Ramos (cell line): ENCODE measurements around the gene SLC25A39.

Experiments
- in situ Hi-C: fragments of 300-500 bp; cut with MboI; formaldehyde crosslinking; loops from one replicate; pipeline ENCODE4 v1.14.3; 2022; ENCODE audit warnings: low sequenced_read_pairs; ENCODE audit not compliant: unreplicated experiment

Gene SLC25A39

DNA sequence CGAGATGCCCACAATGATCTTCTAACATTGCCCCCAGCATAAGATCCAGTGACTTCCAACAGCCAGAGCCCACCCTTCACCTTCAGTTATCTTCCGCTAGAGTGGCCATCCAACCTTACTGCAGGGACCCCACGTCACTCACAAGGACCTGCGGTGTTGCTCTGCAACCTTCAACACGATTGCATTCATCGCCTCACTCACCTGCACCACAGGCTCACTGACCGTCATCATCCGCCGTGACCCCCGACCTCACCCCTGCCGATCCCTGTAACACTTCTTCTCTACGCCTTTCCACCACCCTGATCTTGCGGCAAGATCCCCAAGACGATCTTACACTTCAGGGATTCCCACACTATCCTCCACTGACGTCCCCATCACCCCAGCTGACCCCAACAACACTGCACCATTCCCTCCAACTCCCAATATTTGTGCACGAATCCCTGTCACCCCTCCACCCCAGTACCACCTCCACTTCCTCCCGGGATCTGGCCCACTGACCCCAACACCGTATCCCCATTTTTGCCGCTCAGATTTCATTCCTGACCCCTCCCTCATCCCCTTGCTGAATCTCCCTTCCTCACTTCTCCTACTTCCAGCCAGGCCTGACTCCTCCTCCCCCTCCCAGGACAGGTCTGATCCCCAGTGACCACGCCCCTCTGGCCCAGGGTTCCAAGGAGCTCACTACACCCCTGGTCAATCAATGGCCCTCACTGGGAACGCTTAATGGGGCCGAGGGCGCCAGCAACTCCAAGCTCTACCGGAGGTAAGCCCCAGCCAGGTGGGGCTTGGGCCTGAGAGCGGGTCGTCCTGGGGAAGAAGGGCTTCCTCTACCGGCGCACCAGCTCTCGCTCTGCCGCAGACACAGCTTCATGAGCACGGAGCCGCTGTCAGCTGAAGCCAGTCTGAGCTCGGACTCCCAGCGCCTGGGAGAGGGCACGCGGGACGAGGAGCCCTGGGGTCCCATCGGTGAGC lies 8.6 kb downstream of the SLC25A39 start:
- in situ Hi-C loops: no loop called here

DNA sequence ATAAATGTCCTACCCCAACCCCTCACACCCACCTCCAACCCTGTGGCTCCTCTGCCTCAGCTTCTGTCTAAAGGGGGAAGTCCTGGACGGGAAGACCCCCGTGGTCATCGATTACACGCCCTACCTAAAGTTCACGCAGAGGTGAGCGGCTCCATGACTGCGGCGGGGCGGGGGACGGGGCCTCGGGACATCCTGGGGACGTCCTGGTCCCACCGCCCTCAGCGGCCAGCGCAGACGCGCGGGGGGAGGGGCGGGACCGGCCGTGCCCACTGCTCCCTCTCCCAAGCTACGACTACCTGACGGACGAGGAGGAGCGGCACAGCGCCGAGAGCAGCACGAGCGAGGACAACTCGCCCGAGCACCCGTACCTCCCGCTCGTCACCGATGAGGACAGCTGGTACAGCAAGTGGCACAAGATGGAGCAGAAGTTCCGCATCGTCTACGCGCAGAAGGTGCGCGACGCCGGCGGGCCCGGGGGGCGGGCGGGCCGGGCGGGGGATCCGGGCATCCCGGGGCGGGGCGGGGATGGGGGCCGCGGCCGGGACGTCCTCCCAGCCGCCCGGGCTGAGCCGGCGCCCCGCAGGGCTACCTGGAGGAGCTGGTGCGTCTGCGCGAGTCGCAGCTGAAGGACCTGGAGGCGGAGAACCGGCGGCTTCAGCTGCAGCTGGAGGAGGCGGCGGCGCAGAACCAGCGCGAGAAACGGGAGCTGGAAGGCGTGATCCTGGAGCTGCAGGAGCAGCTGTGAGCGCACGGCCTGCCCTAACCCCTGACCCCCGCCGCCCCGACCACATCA lies 9.6 kb downstream of the SLC25A39 start:
- in situ Hi-C loops: no loop called here

DNA sequence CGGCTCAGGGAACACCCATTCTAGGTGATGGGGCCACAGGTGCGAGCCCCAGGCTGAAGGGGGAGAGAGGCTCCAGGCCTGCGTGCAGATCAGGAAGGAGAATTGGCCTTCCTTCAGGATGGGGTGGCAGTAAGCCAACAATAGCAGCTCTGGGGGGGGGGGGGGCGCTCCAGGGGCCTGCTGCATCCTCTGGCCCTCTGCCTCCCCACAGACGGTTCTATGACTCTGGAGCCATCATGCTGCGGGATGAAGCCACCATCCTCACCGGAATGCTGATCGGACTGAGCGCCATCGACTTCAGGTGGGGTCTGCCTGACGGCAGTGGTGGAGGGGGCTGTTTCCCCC lies 10.1 kb downstream of the SLC25A39 start:
- in situ Hi-C loops: no loop called here

DNA sequence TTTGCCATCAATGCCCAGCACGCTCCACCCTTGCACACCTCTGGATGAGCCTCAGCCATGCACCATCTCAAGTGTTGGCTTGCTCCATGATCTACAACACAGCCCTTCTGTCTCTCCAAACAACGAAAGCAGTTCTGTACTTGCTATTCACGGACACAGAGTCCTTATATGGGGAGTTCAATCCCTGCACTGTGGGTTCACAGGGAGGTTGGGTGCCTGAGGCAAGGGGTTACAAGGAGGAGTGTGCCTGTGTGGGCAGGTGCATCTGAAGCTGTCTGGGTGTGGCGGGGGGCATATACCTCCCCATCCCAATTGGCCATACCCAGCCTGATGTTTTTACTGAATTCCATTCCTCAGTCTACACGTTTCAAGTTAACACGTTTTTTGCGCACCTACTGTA lies 10.6 kb downstream of the SLC25A39 start:
- in situ Hi-C loops: no loop called here

DNA sequence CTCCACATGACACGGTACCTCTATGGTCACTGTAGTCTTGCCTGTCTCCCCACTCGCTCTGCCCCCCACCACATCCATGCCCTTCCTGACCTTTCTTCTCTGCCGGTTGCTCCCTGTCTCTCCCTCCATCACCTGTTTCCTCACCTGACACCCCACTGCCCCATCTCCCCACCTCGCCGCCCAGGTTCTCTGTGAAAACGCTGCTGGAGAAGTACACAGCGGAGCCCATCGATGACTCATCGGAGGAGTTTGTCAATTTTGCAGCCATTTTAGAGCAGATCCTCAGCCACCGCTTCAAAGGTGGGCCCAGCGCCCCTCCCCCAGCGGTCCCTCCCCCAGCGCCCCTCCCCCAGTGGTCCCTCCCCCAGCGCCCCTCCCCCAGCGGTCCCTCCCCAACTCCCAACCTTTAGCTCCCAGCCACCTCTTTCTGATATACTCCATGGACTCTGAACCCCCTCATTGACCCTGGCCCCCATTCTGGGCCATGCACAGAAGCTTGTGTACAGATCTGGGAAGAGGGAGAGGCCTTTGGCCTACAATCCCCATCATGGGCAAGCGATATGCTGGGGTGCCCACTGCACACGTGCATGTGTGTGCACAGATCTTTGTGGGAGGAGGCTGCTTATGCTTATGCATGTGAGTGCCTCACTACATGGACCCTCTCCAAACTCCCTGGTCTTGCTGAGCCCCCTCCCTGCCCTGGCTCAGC lies 12.1 kb downstream of the SLC25A39 start:
- in situ Hi-C loops: no loop called here

DNA sequence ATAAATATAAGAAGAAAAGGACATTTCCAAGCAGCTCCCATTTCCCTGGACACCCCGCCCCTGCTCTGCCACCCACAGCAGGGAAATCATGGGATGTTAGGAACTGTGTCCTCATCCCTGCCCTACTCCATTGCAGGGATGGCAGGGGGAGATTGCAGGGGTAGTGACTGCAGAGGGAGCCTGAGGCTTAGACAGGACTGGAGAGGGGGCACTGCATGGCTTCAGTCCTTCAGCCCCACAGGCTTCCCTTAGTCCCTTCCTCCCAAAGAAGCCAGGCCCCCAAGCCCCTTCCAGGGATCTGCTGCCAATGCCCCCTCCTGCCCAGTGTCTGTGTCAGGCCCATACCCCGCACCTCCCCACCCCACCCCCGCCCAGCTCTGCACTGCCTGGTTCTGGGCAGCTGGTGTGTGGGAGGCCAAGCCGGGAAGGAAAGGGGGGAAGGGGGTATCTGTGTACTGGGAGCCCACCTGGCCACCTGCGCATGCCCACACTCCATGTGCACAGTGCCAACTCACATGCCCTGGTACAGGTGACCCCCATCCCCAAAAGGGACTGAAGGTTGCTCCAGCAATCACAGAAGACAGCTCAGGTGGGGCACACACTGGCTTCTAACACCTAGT lies 13.0 kb downstream of the SLC25A39 start:
- in situ Hi-C loops: no loop called here

DNA sequence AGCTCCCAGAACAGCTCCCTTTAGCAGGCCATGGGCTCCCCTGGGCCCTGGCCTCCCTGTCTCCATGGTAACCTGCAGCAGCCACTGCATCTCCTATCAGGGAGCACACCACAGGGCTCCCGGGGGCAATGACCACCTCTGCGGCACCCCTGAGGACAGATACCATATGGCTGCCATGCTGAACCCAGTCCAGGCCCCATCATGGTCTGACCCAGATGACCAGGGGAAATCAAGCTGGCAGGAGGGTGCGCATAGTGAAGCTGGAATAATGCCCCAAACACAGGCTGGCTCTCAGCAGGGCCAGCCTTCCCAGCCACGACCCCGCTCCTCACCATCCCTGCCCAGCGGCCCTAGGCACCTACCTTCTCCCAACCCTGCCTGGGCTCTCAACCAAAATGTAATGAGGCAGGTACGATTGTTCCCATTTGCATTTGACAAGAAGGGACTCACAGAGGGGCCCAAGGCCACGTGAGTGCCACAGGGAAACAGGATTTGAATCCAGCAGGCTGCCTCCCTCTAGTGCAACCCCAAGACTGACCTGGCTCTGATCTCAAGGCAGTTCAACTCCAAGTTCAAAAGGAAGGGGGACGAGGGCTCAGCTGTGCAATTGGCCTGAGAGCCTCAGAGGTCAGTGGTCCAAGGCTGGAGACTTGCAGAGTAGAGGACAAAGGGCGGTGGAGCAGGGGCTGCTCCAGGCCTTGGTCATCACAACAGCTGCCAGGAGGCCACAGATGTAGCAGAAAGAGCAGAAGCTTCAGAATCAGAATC lies 13.8 kb downstream of the SLC25A39 start:
- in situ Hi-C loops: no loop called here

DNA sequence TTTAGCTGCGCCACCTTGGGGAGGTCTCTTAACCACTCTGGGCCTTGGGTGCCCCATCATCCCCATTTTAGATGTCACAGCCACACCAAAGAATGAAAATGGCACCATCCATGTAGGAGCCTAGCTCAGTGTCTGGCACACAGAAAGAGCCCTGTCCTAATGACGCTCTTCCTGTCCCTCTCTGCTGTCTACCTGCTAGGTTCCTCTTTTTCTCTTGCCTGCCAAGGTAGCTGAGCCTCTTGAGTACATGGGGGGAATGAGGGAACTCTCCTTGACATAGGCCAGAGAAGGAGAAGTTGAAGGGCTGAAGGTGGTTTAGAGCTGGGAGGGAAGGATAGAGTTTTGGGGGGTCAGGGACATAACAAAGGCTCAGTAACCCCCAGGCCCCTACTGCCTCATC lies 14.4 kb downstream of the SLC25A39 start:
- in situ Hi-C loops: no loop called here

DNA sequence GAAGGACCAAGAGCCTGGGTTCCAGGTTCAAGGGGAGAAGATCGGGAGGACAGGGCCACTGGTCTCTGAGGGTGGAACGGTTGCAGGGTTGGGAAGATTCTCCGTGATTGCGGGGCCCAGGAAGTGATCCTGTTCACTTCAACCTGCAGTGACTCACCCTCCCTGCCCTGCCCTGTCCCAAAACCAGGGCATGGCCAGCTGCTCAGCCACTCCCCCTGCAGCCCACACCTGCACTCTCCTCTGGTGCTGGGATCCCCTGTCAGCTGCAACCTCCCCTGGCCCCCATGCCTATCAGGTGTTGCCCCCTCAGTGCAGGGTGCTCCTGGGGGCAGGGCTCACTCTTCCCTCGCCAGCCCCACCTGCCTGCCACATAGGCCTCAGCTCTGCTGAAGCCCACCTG lies 15.2 kb downstream of the SLC25A39 start:
- in situ Hi-C loops: no loop called here

DNA sequence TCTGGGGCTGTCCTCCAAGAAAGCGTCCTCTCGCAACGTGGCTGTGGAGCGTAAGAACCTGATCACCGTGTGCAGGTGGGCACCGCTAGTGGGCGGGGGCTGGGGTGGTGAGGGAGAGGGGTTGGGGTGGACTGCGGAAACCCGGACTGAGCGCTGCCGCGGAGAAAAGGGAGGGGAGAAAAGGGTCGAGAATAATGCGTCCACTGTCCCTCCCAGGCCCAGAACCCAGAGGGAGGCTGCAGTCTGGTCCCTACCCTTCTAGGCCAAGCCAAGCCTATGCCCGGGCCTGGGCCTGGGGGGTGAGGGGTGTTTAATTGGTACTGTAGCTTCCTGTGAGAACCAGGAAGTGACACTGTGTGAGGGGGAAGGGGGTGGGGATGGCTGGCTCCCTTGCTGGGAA lies 15.8 kb downstream of the SLC25A39 start:
- in situ Hi-C loops: no loop called here

DNA sequence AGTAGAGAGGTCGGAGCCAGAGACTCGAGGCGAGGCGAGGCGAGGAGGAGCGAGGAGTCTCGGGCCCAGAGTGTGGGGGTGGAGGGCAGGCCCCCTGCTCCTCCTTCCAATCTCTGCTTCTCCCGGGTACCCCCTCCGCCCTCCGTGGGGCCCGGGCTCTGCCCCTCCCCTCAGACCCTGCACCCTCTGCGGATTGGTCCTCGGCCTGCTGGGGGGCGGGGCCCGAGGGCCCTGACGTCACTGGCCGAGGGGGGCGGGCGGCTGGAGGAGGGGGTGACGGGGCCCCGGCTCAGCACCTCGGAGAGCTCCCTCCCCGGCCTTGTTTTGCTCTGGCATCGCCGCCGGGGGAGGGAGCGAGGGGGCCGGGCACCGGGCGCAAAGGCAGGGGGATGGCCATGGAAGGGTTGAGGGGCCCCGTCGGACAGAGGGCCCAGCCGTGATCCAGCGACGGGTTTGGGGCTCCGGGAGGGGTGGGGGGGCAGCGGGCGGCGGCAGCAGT lies 16.3 kb downstream of the SLC25A39 start, which contains the start of gene RUNDC3A:
Gene RUNDC3A (plus strand): TSS at position 282 of the 499 bp plus-strand sequence. CDS start 232 bp downstream, outside the sequence.
- in situ Hi-C loops: no loop called here

DNA sequence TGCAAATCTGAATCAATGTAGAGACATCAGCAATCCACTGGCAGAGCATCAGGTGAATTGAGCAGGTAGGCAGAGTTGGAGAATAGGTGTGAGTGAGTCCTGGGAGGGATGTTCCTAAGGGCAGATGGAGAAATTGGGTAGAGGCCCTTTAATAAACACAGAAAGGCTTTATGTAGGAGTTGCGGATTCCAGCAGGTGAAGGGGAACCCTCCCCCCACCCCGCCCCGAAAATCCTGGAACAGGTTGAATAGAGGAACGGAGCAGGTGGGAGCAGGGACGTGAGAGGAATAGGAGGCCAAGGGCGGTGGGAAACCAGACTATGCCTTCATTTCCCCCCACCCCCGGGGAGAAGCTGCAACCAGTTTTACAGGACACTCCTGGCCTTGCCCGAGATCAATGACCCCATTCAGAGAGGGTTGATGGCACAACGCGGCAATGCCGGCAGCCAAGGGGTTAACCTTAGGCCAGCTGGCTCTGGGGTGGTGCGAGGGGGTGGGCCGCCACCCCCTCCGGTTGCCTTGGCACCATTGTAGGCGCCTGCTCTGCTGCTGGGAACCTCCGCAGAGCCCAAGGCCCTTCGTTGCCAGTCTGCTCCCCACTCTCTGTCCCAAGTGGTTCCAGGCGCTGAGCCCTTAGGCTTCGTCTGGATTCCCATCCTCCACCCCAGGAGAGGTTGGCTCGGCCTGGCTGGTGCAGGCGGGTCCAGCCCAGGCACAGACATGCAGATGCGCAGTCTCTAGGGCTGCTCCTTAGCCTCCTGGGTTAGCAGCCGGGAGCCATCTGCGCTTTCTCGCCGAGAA lies 17.0 kb downstream of the SLC25A39 start:
- in situ Hi-C loops: no loop called here

DNA sequence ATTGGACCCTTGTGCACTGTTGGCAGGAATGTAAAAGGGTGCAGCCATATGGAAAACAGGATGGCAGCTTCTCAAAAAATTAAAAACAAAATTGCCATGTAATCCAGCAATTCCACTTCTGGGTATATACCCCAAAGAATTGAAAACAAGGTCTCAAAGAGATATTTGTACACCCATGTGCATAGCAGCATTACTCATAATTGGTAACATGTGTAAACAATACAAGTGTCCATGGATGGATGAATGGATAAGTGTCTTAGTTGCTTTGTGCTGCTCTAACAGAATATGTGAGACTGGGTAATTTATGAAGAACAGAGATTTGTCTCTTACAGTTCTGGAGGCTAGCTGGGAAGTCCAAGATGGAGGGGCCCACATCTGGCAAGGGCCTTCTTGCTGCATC lies 20.0 kb downstream of the SLC25A39 start:
- in situ Hi-C loops: no loop called here

DNA sequence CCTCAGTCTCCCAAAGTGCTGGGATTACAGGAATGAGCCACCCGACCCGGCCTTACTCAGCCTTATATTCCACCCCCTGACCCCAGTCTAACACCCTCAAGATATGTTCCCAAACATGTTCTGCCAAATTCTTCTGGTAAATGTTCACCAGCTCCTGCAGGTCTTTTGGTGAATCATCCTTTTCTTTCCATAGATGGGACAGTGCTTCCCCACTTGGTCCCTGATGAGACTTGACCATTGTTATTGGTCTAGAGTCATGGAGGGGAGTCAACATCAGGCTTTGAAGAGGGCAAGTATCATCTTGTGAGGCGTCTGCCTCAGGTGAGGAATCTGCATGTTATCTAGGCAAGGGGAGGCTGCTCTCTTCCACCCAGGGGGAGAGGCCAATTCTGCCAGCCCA lies 26.6 kb downstream of the SLC25A39 start:
- in situ Hi-C loops: no loop called here

DNA sequence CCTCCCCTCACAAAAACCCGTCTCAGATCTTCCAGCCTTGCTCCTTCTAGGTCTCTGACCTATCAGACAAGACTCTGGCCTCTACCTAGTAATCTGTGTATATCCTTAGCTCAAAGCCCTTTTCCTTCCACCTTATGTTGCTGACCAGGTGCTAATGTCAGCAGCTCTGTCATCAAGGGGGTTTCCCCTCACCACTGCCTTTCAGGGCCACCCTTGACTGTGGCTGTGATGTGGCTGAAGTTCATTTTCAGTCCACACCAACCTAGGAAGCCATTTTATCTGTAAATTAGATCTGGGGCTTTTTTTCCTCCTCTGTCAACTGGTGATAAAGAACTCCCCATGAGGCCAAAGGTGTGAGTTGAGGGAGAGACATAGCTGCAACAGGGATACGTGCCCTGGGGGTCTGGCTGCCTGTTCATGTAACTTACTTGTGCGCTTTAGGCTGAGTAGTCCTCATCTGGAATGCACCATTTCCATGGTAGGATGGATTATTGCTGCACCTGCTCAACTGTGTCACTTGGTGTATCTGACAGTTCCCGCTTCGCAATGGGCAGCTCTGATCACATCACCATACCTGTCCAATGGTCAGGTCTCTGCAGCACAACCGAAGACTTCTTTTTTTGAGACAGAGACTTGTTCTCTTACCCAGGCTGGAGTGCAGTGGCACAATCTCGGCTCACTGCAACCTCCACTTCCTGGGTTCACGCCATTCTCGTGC lies 31.0 kb downstream of the SLC25A39 start:
- in situ Hi-C loops: no loop called here

DNA sequence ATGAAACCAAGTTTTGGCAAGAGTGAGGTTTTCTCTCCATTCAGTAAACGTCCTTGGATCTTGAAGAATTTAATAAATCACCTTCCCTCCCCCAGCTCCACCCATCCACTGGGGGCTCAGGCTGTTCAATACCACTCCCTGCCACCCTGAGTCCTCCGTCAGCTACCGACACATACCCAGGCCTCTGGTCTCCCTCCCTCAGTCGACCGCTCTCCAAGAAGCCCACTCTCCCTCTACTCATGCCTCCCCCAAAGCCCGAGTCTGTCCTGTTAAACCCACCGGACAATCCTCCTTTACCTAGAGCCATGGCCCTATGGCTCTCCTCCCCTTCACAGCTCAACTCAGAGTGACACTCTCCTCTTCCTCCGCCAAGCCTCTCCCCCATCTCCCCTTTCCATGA lies 37.0 kb downstream of the SLC25A39 start:
- in situ Hi-C loops: no loop called here

DNA sequence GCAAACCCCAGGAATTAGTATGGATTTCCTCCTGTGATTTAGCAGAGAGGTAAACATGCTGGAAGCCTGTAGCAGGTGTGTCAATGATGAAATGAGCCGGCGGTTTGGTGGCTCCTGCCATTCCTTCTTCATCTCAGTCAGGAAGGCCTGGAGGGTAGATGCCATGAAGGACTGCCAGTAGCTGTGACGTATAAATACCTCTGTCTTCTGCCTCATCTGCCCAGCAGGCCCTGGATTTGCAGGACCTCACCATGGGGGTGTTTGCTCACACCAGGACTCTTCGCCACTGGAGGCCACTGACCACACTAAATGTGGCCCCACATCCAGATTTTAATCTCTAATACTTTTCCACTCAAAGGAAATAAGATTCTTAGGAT lies 40.6 kb downstream of the SLC25A39 start:
- in situ Hi-C loops: no loop called here
